MM.1S (cell line): ENCODE measurements around the gene TTC1.

Experiments used
- DNase-seq: peaks from one replicate; pipeline ENCODE4 v3.0.0-alpha.2; 2015
- H2AFZ ChIP-seq: fragments of 300-600 bp; sonication (generic); 2 replicates; pipeline ENCODE4 v1.6.0; 2016; ENCODE audit warnings: antibody characterized with exemption, low read length
- H3F3A ChIP-seq: fragments of 300-600 bp; sonication (generic); 2 replicates; pipeline ENCODE4 v1.6.1; 2016; ENCODE audit warnings: mild to moderate bottlenecking, antibody characterized with exemption, low read length, moderate library complexity, mixed read lengths; ENCODE audit not compliant: insufficient read depth
- H3K27ac ChIP-seq: fragments of 300-600 bp; sonication (generic); 2 replicates; pipeline ENCODE4 v1.5.1; 2016; ENCODE audit warnings: mild to moderate bottlenecking, low read length
- H3K27me3 ChIP-seq: fragments of 300-600 bp; sonication (generic); replicated peaks from 2 replicates; pipeline ENCODE4 v1.6.0; 2016; ENCODE audit warnings: low read length; ENCODE audit not compliant: insufficient read depth
- H3K36me3 ChIP-seq: fragments of 300-600 bp; sonication (generic); replicated peaks from 2 replicates; pipeline ENCODE4 v1.6.1; 2016; ENCODE audit warnings: mild to moderate bottlenecking, low read length, mixed read lengths; ENCODE audit not compliant: insufficient read depth
- H3K4me1 ChIP-seq: fragments of 300-600 bp; sonication (generic); 2 replicates; pipeline ENCODE4 v1.6.1; 2016; ENCODE audit warnings: low read length, mixed read lengths
- H3K4me2 ChIP-seq: fragments of 300-600 bp; sonication (generic); 2 replicates; pipeline ENCODE4 v1.6.0; 2016; ENCODE audit warnings: low read depth, low read length
- H3K4me3 ChIP-seq: fragments of 300-600 bp; sonication (generic); 2 replicates; pipeline ENCODE4 v1.5.1; 2016; ENCODE audit warnings: low read length, mixed read lengths
- H3K79me2 ChIP-seq: fragments of 300-600 bp; sonication (generic); 2 replicates; pipeline ENCODE4 v1.6.1; 2016; ENCODE audit warnings: mixed run types, low read length, mixed read lengths
- H3K9ac ChIP-seq: fragments of 300-600 bp; sonication (generic); 2 replicates; pipeline ENCODE4 v1.6.1; 2016; ENCODE audit warnings: low read length, mixed read lengths
- H3K9me2 ChIP-seq: fragments of 300-600 bp; sonication (generic); replicated peaks from 2 replicates; pipeline ENCODE4 v1.6.1; 2016; ENCODE audit warnings: mild to moderate bottlenecking, low read length, mixed read lengths; ENCODE audit not compliant: insufficient read depth
- H3K9me3 ChIP-seq: fragments of 300-600 bp; sonication (generic); replicated peaks from 2 replicates; pipeline ENCODE4 v1.6.1; 2016; ENCODE audit warnings: mild to moderate bottlenecking, low read length, mixed read lengths; ENCODE audit not compliant: insufficient read depth
- H4K20me1 ChIP-seq: fragments of 300-600 bp; sonication (generic); 2 replicates; pipeline ENCODE4 v1.6.1; 2016; ENCODE audit warnings: mild to moderate bottlenecking, low read length, moderate library complexity, mixed read lengths; ENCODE audit not compliant: insufficient read depth
- EZH2 ChIP-seq: fragments of 300-600 bp; sonication (generic); optimal IDR thresholded peaks from 2 replicates; pipeline ENCODE3; 2017; ENCODE audit warnings: low read depth, mild to moderate bottlenecking, antibody characterized with exemption, low read length, mixed read lengths
- EZH2phosphoT487 ChIP-seq: fragments of 300-600 bp; sonication (generic); IDR thresholded peaks from 2 replicates; pipeline ENCODE4 v1.6.1; 2018; ENCODE audit warnings: antibody characterized with exemption, low read length
- TF ChIP-seq, protein P1 (sequence below): fragments of 300-600 bp; sonication (generic); IDR thresholded peaks from 2 replicates; pipeline ENCODE4 v1.5.1; 2016; ENCODE audit warnings: antibody characterized with exemption, low read length, mixed read lengths

TTC1 gene

DNA sequence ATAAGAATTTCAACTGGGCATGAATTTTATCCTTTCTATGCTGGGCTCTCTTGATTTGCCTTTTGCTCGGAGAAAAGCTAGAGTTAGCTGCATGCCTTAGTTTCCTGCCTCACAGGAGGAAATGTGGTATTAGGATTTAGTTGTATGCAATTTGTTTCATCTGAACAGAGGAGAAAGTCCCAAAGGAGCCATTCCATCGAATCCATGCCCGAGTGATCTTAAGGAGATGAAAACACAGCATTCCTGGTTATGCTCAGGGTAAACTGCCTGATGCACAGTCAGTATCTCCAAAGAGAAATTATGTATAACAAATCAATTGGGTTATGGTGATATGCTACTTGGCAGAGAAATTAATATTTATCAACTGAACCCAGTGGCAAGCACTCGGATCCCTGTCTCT is 51.1 kb downstream of the TTC1 start:
- no peaks in the 10 kb centered on the region for H3K36me3 ChIP-seq
- no peaks in the 10 kb centered on the region for H3K9me3 ChIP-seq
- H3K27me3 ChIP-seq = no peaks in the 10 kb centered on the region
- no peak overlapping the region for H2AFZ ChIP-seq
- no peak overlapping the region for H3K4me3 ChIP-seq
- H3K9me2 ChIP-seq = no peaks in the 10 kb centered on the region
- TF ChIP-seq, protein P1, sequence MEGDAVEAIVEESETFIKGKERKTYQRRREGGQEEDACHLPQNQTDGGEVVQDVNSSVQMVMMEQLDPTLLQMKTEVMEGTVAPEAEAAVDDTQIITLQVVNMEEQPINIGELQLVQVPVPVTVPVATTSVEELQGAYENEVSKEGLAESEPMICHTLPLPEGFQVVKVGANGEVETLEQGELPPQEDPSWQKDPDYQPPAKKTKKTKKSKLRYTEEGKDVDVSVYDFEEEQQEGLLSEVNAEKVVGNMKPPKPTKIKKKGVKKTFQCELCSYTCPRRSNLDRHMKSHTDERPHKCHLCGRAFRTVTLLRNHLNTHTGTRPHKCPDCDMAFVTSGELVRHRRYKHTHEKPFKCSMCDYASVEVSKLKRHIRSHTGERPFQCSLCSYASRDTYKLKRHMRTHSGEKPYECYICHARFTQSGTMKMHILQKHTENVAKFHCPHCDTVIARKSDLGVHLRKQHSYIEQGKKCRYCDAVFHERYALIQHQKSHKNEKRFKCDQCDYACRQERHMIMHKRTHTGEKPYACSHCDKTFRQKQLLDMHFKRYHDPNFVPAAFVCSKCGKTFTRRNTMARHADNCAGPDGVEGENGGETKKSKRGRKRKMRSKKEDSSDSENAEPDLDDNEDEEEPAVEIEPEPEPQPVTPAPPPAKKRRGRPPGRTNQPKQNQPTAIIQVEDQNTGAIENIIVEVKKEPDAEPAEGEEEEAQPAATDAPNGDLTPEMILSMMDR = no peak
- TF ChIP-seq EZH2 (no peak), EZH2phosphoT487 (no peak)
- H3K79me2 ChIP-seq = no peaks in the 10 kb centered on the region
- DNase-seq = no peak
- no peaks in the 10 kb centered on the region for H4K20me1 ChIP-seq
- no peak overlapping the region for H3K9ac ChIP-seq
- H3K4me1 ChIP-seq = no peaks in the 10 kb centered on the region
- no peak overlapping the region for H3K4me2 ChIP-seq
- H3K27ac ChIP-seq = no peak overlapping the region
- H3F3A ChIP-seq = no peaks in the 10 kb centered on the region

DNA sequence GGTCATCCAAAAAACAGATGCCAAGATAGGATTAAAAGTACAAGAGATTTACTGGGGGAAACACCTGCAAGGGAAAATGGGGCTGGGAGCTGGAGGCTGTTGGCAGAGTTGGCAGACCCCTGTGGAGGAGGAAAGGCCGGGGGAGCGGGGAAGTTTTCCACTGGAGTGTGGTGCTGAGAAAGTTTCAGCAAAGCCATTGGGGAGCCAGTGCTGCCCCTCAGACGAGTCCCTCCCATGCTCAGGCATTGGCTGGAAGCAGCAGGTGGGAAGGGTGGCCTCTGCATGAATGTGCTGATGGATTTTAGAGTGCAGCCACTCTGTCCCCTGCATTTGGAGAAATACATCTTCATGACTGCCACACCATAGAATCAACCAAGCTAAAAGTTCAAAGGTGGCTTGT is 52.8 kb downstream of the TTC1 start:
- no peaks in the 10 kb centered on the region for H3K79me2 ChIP-seq
- no peaks in the 10 kb centered on the region for H3K27me3 ChIP-seq
- H3K4me3 ChIP-seq = no peak overlapping the region
- no peak overlapping the region for H2AFZ ChIP-seq
- H3F3A ChIP-seq = no peaks in the 10 kb centered on the region
- no peaks in the 10 kb centered on the region; the same call in 1 of the 2 replicates for H3K36me3 ChIP-seq
- no peak overlapping the region for H3K27ac ChIP-seq
- H3K4me1 ChIP-seq = no peaks in the 10 kb centered on the region
- DNase-seq = no peak
- no peak overlapping the region for H3K4me2 ChIP-seq
- H3K9me3 ChIP-seq = no peaks in the 10 kb centered on the region
- no peak overlapping the region for H3K9ac ChIP-seq
- TF ChIP-seq EZH2phosphoT487 (no peak), EZH2 (no peak)
- TF ChIP-seq, protein P1 = no peak
- H4K20me1 ChIP-seq = no peaks in the 10 kb centered on the region
- H3K9me2 ChIP-seq = no peaks in the 10 kb centered on the region

DNA sequence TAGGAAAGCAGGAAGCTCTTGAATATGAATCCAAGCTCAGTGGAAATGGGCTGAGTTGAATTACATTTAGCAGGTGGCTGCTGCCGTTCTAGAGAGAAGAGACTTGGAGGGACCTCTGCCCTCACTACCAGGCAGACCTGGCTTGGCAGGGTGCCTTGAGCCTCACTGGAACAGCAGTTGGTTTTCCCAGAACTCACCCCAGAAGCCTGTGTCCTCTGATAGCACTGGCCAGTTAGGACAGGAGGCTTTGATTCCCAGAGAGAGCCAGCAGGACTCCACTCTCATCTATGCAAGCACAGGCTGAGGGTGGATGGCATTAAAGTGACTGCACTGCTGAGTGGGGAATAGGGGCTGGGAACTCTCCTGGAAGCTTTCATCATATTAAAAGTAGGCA is 55.5 kb downstream of the TTC1 start:
- H3K27ac ChIP-seq = no peak overlapping the region
- H2AFZ ChIP-seq = no peak overlapping the region
- H3K36me3 ChIP-seq = no peaks in the 10 kb centered on the region; the same call in 1 of the 2 replicates
- no peaks in the 10 kb centered on the region for H3F3A ChIP-seq
- 0 out of 2 replicates have a peak, but pooled peaks cover 5% of the 10 kb centered on the region for H3K4me1 ChIP-seq
- H3K9me3 ChIP-seq = no peaks in the 10 kb centered on the region
- no peaks in the 10 kb centered on the region for H3K9me2 ChIP-seq
- DNase-seq = no peak
- H3K4me2 ChIP-seq = no peak overlapping the region
- TF ChIP-seq EZH2phosphoT487 = no peak
- TF ChIP-seq EZH2 = no peak
- TF ChIP-seq, protein P1 = no peak
- H3K9ac ChIP-seq = no peak overlapping the region
- H3K79me2 ChIP-seq = no peaks in the 10 kb centered on the region
- H3K4me3 ChIP-seq = no peak overlapping the region
- no peaks in the 10 kb centered on the region for H3K27me3 ChIP-seq
- H4K20me1 ChIP-seq = no peaks in the 10 kb centered on the region
